Activated CD4-positive, CD25-positive, alpha-beta regulatory T cell treated with anti-CD3 and anti-CD28 coated beads, Interleukin-2, amount 50 U/mL, for 24 hours (primary cell): Measurements from ENCODE around the gene AGAP9.
"Not testable (repeated sequence)": the region's sequence is repeated elsewhere in the genome, so short reads cannot be mapped to it uniquely, and the experiment has no call there.

Experiments
- ATAC-seq, 2 donors: fragments of 150-1000 bp; cut with Tn5 transposase; one replicate each; pipeline ENCODE4 v1.10.0; 2021; ENCODE audit warnings: mild to moderate bottlenecking in 1 of 2, moderate library complexity in 1 of 2

AGAP9 gene

DNA sequence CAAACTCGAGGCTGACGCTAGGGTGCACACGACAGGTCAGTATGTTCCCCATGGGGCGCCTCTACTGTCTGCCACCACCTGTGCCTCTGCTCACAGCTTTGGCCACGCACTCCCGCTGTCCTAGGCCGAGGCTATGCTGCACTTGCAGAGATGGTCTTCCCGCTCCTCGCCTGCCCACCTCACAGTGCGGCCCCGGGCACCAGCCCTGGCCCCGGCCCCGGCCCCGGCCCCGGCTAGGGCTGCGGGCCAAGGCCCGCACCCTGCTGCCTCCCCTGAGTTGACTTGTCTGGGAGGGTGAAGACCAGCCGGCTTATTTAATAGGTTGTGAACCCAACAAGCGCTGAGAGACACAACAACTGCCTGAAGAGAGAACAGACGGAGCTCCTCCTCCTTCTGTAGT, at the start of gene AGAP9:
Gene AGAP9 (minus strand): TSS at position 164 of the 400 bp plus-strand sequence. CDS start 112 bp downstream, at position 52.
- ATAC-seq = not testable (repeated sequence)

DNA sequence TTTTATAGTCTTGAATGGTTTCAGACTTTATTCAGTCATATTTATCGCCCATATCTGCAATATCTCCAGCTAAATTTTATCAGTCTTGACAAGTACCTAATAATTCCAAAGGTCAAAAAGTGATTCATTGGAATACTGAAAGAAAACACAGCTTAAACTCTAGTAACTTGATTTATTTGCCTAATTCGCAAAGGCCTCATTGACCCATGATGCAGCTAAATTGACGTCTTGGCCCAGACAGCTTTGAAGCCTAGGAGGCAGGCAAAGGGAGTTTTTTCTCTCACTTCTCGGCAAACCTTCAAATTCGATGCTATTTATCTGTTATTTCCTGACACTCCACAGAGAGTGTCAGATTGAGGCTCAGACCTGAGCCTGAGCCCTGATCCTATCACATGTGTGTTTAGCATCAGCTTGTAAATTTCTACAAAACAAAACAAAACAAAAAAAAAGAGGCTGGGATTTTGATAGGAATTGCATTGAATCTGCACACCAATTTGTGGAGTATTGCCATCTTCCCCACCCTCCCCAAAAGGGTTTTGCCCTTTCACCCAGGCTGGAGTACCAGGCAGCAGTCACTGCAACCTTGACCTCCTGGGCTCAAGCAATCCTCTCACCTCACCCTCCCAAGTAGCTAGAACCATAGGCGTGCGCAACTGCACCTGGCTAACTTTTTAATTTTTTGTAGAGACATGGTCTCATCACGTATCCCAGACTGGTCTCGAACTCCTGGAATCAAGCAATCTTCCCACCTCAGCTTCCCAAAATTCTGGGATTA, 47.9 kb upstream of the AGAP9 start:
- ATAC-seq = not testable (repeated sequence)

DNA sequence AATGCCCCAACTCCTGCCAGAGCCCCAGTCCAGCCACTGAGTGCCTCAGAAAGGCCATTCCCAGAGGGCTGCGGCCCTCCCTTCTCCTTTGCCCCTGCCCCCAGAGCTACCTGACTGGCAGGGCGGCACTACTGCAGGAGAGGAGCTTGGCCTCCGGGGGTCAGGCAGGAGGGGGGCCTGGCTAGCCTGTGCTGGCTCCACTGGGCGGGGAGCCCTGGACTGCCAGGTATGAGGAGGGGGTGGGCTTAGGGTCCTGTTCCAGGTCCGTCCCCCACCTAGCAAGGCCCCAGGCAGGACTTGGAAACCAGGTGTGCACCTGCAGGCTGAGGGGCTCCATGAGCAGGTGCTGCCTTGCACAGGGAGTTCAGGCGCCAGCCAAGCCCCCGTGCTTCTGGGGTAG, 43.3 kb upstream of the AGAP9 start:
- not testable (repeated sequence) for ATAC-seq

DNA sequence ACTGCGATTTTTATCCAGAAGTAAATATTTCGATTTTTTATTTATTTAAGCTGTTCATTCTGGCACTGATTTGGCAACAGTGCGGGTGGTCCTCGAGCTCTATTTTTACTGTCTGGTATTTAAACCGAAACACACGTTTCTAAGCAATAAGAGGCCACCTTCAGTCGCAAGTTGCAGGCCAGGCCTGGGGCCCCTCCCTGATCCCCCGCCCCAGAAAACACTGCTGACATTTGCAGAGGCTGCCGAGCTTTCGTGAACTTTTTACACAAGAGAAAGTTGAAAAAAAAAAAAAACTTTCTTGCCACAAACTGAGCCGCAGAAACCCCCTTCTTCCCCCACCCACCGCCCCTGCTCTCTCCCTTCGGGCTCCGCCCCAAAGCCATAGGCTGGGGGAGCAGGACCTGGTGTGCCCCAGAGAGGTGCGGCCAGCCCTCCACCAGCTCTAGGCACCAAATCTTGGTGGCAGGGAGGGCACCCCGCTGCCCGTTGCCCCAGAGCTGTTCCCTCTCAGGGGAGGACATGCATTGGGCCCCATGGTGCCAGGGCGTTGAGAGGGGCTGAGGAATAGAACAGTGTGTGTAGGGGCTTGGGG, 42.8 kb upstream of the AGAP9 start:
- not testable (repeated sequence) for ATAC-seq

DNA sequence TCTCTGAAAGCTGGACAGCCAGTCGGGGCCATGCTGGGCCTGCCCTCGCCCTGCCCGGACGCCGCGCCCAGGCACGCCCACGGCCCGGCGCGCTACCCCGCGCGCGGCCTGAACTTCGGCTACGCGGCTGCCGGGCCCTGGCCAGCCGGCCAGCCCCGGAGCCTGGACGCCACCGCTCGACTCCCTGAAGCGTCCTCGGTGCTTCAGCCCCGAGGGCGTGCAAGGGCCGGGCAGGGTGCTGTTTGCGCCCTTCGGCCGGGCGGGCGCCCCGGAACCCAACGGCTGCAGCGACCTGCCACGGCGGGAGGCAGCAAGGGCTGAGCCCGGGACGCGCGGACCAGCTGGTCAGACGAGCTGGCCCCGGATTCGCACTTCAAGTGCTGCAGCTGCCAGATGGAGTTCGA, 42.1 kb upstream of the AGAP9 start:
- not testable (repeated sequence) for ATAC-seq

DNA sequence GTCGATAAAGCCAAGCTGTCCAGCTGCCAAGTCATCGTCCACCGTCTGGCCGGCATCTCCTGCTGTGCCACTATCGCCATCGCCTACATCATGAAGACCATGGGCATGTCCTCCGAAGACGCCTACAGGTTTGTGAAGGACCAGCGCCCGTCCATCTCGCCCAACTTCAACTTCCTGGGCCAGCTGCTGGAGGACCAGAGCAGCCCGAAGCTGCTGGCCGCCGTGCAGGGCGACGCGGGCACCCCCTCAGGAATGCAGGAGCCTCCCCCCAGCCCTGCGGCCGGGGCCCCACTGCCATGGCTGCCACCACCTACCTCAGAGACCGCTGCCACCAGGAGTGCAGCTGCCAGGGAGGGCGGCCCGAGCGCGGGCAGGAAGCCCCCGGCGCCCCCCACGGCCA, 41.5 kb upstream of the AGAP9 start:
- not testable (repeated sequence) for ATAC-seq

DNA sequence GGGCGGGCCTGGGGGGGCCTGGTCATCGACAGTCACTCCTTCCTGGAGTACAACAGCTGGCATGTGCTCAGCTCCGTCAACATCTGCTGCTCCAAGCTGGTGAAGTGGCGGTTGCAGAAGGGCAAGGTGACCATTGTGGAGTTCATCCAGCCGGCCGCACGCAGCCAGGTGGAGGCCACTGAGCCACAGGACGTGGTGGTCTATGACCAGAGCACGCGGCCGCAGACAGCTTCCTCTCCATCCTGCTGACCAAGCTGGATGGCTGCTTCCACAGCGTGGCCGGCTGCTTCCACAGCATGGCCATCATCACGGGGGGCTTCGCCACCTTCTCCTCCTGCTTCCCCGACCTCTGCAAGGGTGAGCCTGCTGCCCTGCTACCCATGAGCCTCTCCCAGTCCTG, 40.9 kb upstream of the AGAP9 start:
- ATAC-seq = not testable (repeated sequence)

DNA sequence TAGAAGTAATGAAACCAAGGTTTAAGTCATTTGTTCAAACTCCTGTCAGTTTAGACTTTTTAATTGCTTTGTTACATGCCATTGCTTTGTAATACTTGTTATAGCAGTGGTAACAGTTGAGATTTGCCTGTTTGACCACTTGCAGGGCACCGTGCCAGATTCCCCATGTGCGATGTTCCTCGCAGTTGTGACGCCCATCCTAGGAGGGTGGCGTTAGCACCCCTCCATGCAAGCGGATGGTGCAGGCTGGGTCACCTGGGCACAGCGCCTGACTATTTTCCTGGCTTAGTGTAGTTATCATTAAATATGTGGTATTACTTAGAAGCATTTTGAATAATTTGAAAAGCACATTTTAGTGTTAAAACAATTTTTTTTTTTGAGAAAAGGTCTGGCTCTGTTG, 37.0 kb upstream of the AGAP9 start:
- ATAC-seq = not testable (repeated sequence)

DNA sequence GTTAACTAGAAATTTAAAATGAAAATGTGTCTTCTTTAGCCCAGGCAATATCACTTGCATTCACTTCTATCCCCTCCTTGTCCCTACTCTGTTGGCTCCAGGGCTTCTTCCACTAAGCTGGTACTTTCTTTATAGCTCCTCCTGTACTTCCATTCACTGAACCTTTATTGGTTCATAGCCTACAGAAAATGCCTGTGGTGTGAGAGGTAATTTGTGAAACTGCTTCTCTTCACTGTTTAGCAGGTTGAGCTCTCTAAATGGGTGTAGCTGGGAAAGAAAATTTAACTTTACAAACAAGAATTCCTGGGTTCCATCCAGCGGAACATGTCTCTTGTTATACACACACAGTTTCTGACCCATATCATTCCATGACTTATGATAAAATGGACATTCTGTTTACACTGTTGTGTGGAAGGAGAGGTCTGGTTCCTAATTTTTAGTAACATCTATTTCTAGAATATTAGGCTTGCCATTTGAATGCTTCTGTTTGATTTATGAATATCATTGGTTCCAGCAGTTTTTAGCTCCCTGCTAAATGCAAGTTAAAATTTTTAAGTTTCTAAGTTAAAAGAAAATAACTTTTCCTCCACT, 36.4 kb upstream of the AGAP9 start:
- ATAC-seq = not testable (repeated sequence)

DNA sequence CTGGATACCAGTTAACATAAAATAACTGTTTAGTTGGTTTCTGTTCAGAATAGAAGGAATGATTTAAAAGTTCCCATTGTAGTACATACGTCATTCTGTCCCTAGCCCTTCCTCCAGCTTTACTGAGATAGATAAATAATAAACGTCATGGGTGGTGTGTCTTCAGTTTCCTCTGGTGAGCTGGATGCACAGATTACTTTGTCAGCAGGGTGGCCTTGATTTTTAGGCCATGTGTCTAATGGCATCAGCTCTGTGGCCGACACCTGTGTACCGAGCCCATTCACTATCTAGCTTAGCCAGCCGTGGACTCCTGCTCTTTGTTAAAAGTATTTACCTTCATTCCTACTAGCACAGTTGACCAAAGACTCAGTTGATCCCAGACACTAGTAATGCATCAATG, 34.7 kb upstream of the AGAP9 start:
- not testable (repeated sequence) for ATAC-seq

DNA sequence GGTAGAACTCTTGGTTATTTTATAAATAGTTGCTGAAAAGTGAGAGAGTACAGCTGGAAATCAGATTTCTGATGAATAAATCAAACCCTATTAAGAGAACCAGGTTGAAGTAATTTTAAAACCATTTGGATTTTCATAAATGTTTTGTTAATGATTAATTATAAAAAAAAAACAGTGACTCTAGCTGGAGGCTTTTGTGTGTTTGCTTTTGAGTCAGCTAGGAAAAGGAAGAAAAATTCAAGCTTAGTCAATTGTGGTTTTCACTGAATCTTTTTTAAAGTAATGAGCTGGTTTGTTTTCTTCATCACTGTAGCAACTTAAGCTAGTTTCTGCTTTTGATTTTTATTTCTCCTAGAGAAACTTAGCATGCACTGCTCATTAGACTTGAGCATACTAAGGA, 34.2 kb upstream of the AGAP9 start:
- not testable (repeated sequence) for ATAC-seq

DNA sequence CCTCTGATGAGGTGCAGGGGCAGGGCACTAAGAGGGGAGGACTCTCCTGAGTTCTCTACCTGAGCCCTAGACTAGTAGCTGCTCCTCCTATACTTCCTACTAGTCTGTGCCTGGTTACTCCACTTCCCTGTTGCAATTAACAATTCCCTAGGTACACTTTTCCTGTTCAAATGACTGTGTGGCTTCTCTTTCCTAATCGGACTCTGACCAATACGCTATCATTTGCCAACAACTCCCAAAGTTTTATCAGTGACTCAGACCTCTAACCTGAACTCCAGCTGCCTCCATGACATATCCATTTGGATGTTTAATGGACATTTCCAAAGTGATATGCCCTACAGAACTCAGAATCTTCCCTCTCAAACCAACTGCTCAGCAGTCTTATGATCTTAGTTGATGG, 31.9 kb upstream of the AGAP9 start:
- not testable (repeated sequence) for ATAC-seq

DNA sequence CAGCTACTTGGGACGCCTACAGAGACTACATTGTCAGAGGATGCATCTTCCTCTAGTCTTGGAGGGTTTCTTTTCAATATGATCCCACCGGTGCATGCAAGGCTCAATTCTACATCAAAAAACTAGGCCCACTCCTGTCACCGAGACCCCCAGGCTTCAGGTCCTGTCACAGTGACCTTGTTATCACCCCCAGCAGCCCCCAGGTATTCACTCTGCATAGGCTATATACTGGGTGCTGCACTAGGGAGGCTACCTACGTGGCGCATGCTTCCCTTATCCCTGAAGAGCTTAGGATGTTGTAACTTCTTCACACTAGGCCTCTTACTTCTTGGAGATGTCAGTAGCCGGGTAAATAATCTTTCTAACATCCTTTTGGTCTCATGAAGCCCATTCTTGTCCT, 31.1 kb upstream of the AGAP9 start:
- ATAC-seq = not testable (repeated sequence)

DNA sequence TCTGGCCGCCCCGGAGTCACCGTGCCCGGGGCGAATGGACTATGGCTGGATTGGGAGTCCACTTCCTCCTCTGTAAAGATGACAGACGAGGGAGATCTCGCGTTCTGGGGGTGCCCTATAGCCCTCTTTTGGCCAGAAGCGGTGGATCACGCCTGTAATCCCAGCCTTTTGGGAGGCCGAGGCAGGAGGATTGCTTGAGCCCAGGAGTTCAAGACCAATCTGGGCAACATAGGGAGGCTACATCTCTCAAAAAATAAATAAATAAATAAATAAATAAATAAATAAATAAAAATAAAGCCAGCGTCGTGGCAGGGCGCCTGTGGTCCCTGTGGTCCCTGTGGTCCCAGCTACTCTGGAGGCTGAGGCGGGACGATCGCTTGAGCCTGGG, 30.4 kb upstream of the AGAP9 start:
- ATAC-seq = not testable (repeated sequence)

DNA sequence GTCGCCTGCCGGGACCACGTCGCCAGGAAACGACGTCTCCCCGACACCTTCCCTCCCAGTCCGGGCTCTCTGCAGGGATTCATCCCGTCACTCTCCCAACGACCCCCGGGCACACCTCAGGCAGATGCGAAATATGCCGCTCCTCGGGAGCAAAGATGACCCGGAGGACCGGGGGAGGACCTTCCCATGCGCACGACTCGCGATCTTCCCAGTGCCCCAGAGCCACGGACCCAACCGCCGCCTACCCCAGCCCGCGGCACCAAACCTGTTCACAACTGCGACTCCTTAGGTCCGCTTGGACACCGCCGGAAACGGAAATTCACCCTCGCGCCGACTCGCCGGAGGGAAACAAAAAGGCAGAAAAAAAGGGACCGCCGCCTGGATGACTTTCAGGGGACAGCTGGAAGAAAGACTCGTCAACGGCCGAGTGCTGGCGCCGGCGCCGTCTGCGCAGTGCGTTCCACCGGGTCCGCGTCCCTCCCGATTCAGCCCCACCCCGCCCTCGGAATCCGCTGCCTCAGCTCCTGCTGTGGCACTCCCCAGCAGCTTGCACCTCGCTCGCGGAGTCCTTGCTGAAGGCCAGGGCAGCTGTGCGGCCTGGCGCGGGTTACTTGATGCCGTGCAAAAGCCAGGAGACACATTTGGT, 29.9 kb upstream of the AGAP9 start:
- peak; percentile 87 to 90 for ATAC-seq

DNA sequence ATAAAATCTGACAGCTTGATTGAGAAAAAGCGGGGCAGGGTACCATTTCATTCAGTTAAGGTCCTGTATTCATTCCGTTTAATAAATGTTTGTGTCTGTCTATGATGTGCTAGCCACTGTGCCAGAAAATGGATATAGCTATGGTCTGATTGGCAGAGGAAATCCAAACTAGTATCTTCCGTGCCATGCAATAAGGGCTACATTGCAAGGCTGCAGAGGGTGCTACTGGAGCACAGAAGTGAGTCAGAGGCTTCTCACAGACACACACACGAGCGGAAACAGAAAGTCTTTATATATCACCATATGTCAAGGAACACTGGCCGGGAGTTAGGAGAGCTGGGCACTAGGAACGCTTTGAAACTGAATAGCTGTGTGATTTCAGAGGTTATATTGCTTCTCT, 29.3 kb upstream of the AGAP9 start:
- peak; percentile 71 to 74 for ATAC-seq

DNA sequence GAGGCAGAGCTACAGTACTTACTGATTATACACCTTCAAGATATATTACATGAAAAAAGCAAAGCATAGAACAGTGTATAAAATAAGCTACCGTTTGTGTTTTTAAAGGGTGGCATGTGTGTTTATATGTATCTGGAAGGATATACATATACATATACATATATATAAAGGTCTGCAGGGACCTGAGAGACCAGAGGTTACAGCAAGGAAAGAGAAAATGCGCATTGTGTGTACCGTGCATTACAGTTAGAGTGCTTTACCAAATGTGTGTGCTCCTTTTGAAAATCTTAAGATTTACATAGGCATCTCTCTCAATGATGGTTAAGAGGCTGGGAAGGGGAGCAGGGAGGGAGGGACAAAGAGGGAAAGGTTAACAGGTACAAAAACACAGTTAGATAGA, 23.8 kb upstream of the AGAP9 start:
- ATAC-seq = not testable (repeated sequence)

DNA sequence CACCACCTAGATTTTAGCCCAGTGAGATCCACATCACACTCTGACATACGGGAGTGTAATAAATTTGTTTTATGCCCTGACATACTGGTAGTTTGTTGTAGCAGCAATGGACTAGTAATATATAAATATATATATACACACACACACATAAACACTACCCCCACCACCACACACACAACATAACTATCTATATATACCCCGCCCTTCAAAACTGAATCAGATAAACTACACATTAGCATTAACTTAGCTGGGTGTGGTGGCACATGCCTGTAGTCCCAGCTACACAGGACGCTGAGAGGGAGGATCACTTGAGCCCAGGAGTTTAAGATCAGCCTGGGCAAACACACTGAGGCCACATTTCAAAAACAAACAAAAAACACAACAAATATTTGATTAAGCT, 13.0 kb upstream of the AGAP9 start:
- ATAC-seq = not testable (repeated sequence)

DNA sequence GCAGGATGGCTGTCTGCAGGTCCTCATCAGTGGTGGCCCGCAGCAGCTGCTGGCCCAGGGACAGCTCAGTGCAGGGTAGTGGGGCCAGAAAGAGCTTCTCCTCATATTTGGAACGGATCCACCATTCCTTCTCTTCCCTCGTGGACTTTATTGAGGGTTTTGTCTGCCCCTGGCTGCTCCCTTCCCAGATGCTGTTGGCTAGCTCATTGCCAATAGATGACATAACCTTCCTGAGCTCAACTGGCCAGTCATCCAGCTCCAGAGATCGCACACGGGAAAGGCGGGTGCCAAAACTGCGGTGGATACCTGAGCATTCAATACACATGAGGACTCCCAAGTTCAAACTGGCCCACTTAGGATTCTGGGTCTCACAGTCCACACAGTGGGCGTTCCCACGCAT, 21.1 kb downstream of the AGAP9 start:
- ATAC-seq = not testable (repeated sequence)

DNA sequence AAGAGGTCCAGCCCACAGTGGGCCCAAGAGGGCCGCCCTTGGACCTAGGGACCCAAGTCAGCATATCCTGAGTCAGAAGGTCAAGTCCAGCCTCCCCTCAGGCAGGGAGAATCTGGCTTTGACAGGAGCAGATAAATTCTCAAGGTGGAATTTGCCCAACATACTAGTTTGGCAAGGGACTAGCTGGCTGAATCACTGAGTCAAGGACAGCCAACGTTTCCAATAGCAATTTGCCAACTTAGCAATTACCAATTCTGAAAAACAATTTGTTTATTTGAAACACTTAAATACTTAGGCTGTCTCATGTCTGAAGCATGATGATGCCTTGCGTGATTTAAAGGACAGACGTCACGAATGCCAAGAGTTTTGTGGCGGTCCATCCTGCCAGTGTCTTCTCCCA, 29.2 kb downstream of the AGAP9 start:
- not testable (repeated sequence) for ATAC-seq

DNA sequence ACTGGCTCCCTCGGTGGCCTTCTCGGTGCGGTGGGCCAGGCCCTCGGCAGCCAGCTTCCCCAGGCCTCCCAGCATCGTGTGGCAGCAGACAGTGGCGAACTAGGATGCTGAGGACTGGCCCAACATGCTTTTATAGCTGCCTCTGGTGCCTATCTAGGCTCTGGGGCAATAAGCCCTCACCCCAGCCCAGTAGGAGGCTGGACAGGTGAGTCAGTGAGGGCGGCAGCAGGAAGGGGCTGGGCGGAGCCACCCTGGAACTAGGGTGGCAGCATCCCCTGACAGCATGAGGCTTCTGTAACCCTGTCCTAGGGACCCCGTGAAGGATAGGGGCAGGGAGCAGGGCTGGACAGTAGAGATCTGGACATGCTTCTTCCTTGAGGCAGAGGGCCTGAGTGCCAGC, 31.8 kb downstream of the AGAP9 start, which contains the start of gene FAM25G:
Gene FAM25G (minus strand): TSS at position 101 of the 400 bp plus-strand sequence. CDS start 26 bp downstream, at position 75.
- not testable (repeated sequence) for ATAC-seq

DNA sequence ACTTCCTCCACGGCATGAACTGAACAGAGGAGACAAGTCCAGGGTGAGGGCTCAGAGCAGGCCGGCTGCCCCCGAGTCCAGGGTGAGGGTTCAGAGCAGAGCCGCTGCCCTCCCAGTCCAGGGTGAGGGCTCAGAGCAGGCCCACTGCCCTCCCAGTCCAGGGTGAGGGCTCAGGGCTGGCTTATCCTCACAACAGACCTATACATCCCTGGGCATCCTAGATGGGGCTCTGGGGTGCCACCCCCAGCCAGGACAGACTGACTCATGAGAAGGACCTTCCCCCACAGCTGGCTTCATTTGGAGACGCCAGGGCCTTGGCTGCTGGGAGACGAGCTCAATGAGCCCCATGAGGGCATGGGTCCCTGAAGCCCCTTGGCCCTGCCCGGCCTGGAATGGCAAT, 33.8 kb downstream of the AGAP9 start:
- ATAC-seq = not testable (repeated sequence)

DNA sequence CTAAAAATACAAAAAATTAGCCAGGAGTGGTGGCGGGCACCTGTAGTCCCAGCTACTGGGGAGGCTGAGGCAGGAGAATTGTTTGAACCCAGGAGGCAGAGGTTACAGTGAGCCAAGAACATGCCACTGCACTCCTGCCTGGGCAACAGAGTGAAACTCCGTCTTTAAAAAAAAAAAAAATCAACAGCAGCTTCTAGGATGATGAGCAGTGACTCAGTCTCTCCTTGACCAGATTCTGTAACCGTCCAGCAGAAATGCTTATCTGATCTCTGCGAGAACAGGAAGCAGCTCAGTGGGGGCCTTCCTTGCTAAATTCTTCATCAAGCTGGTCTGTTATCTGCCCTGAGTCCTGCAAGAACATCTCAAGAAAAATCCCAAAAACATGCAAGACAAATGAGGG, 37.5 kb downstream of the AGAP9 start:
- not testable (repeated sequence) for ATAC-seq
